ENCODE results near the gene SHCBP1. TPM values are rescaled to one million over a fixed set of nuclear protein-coding genes. Genes with fewer than 3 reads are reported as not detected.

The SHCBP1 gene
- total RNA-seq: 4.3 and 22.5 TPM in 2 replicates

DNA sequence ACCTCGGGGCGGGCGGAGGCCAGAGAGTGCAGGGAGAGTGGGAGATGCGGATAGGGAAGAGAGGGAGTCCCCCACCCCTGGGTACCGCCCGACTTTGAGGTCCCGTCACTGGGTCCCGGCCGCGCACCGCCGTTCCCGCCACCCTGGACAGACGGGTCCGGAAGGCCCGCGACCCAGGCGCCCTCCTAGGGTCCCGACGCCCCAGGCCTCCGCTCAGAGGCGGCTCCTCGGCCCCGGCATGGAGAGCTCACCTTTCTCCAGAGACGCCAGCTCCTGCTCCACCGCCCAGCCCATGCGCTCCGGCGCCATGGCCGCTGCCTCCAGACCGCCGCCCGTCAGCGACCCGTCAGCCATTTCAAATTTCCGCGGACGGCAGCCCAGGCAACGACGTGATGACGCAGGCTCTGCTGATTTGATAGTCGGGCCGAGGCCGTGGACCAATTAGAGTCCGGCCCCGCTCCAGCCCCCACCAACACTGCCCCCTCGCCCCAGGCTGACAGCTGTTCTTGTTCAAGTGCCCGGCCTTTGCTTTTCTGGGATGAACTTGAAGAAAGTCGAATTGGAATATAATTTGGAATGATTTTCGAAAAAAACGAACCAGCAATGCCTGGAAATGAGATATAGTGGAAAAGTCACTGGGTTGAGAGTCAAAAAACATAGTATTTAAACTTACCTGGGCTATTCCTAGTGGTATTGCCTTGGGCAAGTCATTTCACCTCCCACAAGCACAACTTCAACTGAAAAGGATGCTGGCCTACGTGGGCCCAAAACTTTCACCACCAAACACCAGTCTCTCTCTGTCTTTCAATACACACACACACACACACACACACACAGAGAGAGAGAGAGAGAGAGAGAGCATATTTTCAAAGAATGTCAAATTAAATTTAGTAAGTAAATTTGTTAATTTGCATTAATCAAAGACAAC is at the start of gene SHCBP1:
TSS of gene SHCBP1 (minus strand) at position 374 of the 928 bp plus-strand sequence. CDS start at position 354, 20 bp downstream.

Other genes starting within 250 kb of the SHCBP1 start
- 33.0 and 74.9 TPM in 2 replicates for gene VPS35, start 67.8 kb upstream of the SHCBP1 start, total RNA-seq
- gene ORC6, start 68.3 kb upstream of the SHCBP1 start, total RNA-seq: 4.9 and 15.1 TPM in 2 replicates
- 0.13 and 2.6 TPM in 2 replicates for gene MYLK3, start 127.0 kb upstream of the SHCBP1 start, total RNA-seq
- 11.8 and 13.5 TPM in 2 replicates for gene C16orf87, start 209.8 kb upstream of the SHCBP1 start, total RNA-seq

All from epithelial cell of alveolus of lung (primary cell).